OCI-LY3 (cell line): ENCODE results near the gene IBTK.
A peak's percentile ranks its signal among the peaks of the same experiment; 100 is the strongest.

ENCODE experiments used
- H2AFZ ChIP-seq: fragments of 200-600, 300-600 bp; shearing (Covaris generic); 2 replicates; pipeline ENCODE4 v1.6.0; 2014; ENCODE audit warnings: antibody characterized with exemption, low read depth, low read length
- H3K27ac ChIP-seq: fragments of 200-600, 300-600 bp; sonication (generic); 2 replicates; pipeline ENCODE4 v1.5.1; 2014; ENCODE audit warnings: mild to moderate bottlenecking, low read length, moderate library complexity, mixed read lengths
- H3K27me3 ChIP-seq: fragments of 200-600, 300-600 bp; sonication (generic); 2 replicates; pipeline ENCODE4 v1.6.1; 2014; ENCODE audit warnings: low read depth, low read length, mixed read lengths
- H3K36me3 ChIP-seq: fragments of 200-600, 300-600 bp; sonication (generic); replicated peaks from 2 replicates; pipeline ENCODE3; 2014; ENCODE audit warnings: low read depth, low read length, mixed read lengths
- H3K4me1 ChIP-seq: fragments of 300-600, 200-600 bp; sonication (generic); 2 replicates; pipeline ENCODE4 v1.6.1; 2014; ENCODE audit warnings: low read length, mixed read lengths
- H3K4me2 ChIP-seq: fragments of 200-600, 300-600 bp; sonication (generic); 2 replicates; pipeline ENCODE4 v1.6.1; 2014; ENCODE audit warnings: low read length, mixed read lengths
- H3K4me3 ChIP-seq: fragments of 300-600, 200-600 bp; sonication (generic); 2 replicates; pipeline ENCODE4 v1.5.1; 2014; ENCODE audit warnings: antibody characterized with exemption, mild to moderate bottlenecking, low read length, moderate library complexity
- H3K79me2 ChIP-seq: fragments of 300-600, 200-600 bp; shearing (Covaris generic); 2 replicates; pipeline ENCODE4 v1.6.1; 2014; ENCODE audit warnings: mild to moderate bottlenecking, low read length, mixed read lengths
- H3K9ac ChIP-seq: fragments of 300-600, 200-600 bp; shearing (Covaris generic); 2 replicates; pipeline ENCODE4 v1.6.0; 2014; ENCODE audit warnings: mild to moderate bottlenecking, low read length, moderate library complexity
- H3K9me3 ChIP-seq: fragments of 200-600, 300-600 bp; shearing (Covaris generic); 2 replicates; pipeline ENCODE4 v1.6.1; 2014; ENCODE audit warnings: low read length, mixed read lengths; ENCODE audit not compliant: insufficient read depth
- H4K20me1 ChIP-seq: fragments of 200-600, 300-600 bp; sonication (generic); 2 replicates; pipeline ENCODE4 v1.6.1; 2016; ENCODE audit warnings: low read length, mixed read lengths; ENCODE audit not compliant: insufficient read depth
- CTCF ChIP-seq: fragments of 200-600, 300-600 bp; sonication (generic); IDR thresholded peaks from 2 replicates; pipeline ENCODE4 v1.5.1; 2014; ENCODE audit warnings: antibody characterized with exemption, low read length, low read depth
- EZH2phosphoT487 ChIP-seq: fragments of 200-600 bp; shearing (Covaris generic); IDR thresholded peaks from 2 replicates; pipeline ENCODE4 v1.6.1; 2018; ENCODE audit warnings: antibody characterized with exemption, mixed run types, low read depth

IBTK gene

GRCh38 chr6:82237013-82237412 lies 10.5 kb downstream of the IBTK start:
- Histone ChIP-seq H3K9ac (no peak overlapping the region), H3K79me2 (peaks cover 66% of the 10 kb centered on the region), H3K4me2 (no peak overlapping the region), H3K36me3 (peaks cover 34% of the 10 kb centered on the region), H3K27ac (no peak overlapping the region), H2AFZ (no peak overlapping the region), H3K4me1 (no peaks in the 10 kb centered on the region), H3K27me3 (no peaks in the 10 kb centered on the region), H3K4me3 (no peak overlapping the region), H4K20me1 (peaks cover 20% of the 10 kb centered on the region), H3K9me3 (0 out of 2 replicates have a peak, but pooled peaks cover 5% of the 10 kb centered on the region)
- TF ChIP-seq CTCF, result no peak
- no peak for TF ChIP-seq EZH2phosphoT487

- Histone ChIP-seq H3K4me3 (no peak overlapping the region), H3K9me3 (no peaks in the 10 kb centered on the region), H3K4me1 (no peaks in the 10 kb centered on the region), H3K79me2 (no peaks in the 10 kb centered on the region), H4K20me1 (no peaks in the 10 kb centered on the region), H3K27ac (no peak overlapping the region), H3K36me3 (peaks cover 46% of the 10 kb centered on the region), H3K27me3 (no peaks in the 10 kb centered on the region), H3K9ac (no peak overlapping the region), H2AFZ (no peak overlapping the region), H3K4me2 (no peak overlapping the region)
- TF ChIP-seq EZH2phosphoT487 (no peak), CTCF (no peak)
Observed at GRCh38 chr6:82227770-82228169, 19.8 kb downstream of the IBTK start.

GRCh38 chr6:82220167-82220566 lies 27.4 kb downstream of the IBTK start:
- Histone ChIP-seq H3K27me3 (no peaks in the 10 kb centered on the region), H3K79me2 (no peaks in the 10 kb centered on the region), H3K9ac (no peak overlapping the region), H3K4me1 (peaks cover 23% of the 10 kb centered on the region), H3K4me3 (no peak overlapping the region), H2AFZ (no peak overlapping the region), H3K36me3 (peaks cover 51% of the 10 kb centered on the region), H4K20me1 (no peaks in the 10 kb centered on the region), H3K4me2 (no peak overlapping the region), H3K9me3 (no peaks in the 10 kb centered on the region), H3K27ac (no peak overlapping the region)
- no peak for TF ChIP-seq EZH2phosphoT487
- no peak for TF ChIP-seq CTCF

GRCh38 chr6:82217018-82217586 lies 30.4 kb downstream of the IBTK start:
- no peaks in the 10 kb centered on the region for H3K79me2 ChIP-seq
- no peak overlapping the region for H2AFZ ChIP-seq
- peak overlapping the region; percentile 84 for H3K27ac ChIP-seq
- no peaks in the 10 kb centered on the region for H3K9me3 ChIP-seq
- H3K9ac ChIP-seq, result peak overlapping the region; percentile 42
- no peaks in the 10 kb centered on the region for H4K20me1 ChIP-seq
- peaks cover 52% of the 10 kb centered on the region for H3K36me3 ChIP-seq
- peak overlapping the region; percentile 64 for H3K4me2 ChIP-seq
- no peaks in the 10 kb centered on the region for H3K27me3 ChIP-seq
- H3K4me1 ChIP-seq, result peaks cover 23% of the 10 kb centered on the region
- TF ChIP-seq CTCF (no peak), EZH2phosphoT487 (no peak)
- H3K4me3 ChIP-seq, result peak overlapping the region; percentile 45
